ENCODE results near the gene PLGRKT. TPM values are rescaled to one million over a fixed set of nuclear protein-coding genes. Genes with fewer than 3 reads are reported as not detected.
"Not testable (repeated sequence)": the region's sequence is repeated elsewhere in the genome, so short reads cannot be mapped to it uniquely, and the experiment has no call there.

PLGRKT gene
- total RNA-seq, 2 experiments from 2014 or later = 48.9 to 51.4 TPM

- CTCF ChIA-PET = no interaction called here
- Mint-ChIP-seq H3K4me3 (no peak overlapping the region), H3K9me3 (no peaks in the 10 kb centered on the region), H3K27ac (no peak overlapping the region), H3K27me3 (ENCODE audit: low read depth) (no peaks in the 10 kb centered on the region), H3K36me3 (ENCODE audit: low read depth) (peaks cover 12% of the 10 kb centered on the region), H3K4me1 (ENCODE audit: low read depth) (peaks cover 31% of the 10 kb centered on the region)
- no peak for DNase-seq
- intact Hi-C loops (cut with micrococcal nuclease) = no loop called here
Measured at GRCh38 chr9:5355817-5356216, 81.9 kb downstream of the PLGRKT start.

- DNase-seq = no peak
- intact Hi-C loops (cut with micrococcal nuclease) = no loop called here
- peaks cover 11% of the 10 kb centered on the region for H3K36me3 Mint-ChIP-seq (ENCODE audit: low read depth)
- H3K27ac Mint-ChIP-seq = no peak overlapping the region
- H3K4me3 Mint-ChIP-seq = no peak overlapping the region
- no peaks in the 10 kb centered on the region for H3K9me3 Mint-ChIP-seq
- H3K4me1 Mint-ChIP-seq (ENCODE audit: low read depth) = peaks cover 30% of the 10 kb centered on the region
- CTCF ChIA-PET = no interaction called here
- no peaks in the 10 kb centered on the region for H3K27me3 Mint-ChIP-seq (ENCODE audit: low read depth)
Measured at GRCh38 chr9:5355226-5355625, 82.5 kb downstream of the PLGRKT start.

- peaks cover 5% of the 10 kb centered on the region for H3K9me3 Mint-ChIP-seq
- H3K27me3 Mint-ChIP-seq (ENCODE audit: low read depth) = no peaks in the 10 kb centered on the region
- H3K27ac Mint-ChIP-seq = peak overlapping the region; percentile 39
- peaks cover 14% of the 10 kb centered on the region for H3K36me3 Mint-ChIP-seq (ENCODE audit: low read depth)
- no peak for DNase-seq
- intact Hi-C loops (cut with micrococcal nuclease) = no loop called here
- CTCF ChIA-PET = no interaction called here
- H3K4me3 Mint-ChIP-seq = no peak overlapping the region
- peaks cover 30% of the 10 kb centered on the region for H3K4me1 Mint-ChIP-seq (ENCODE audit: low read depth)
Measured at GRCh38 chr9:5354184-5354583, 83.5 kb downstream of the PLGRKT start.

GRCh38 chr9:5352637-5353248, 85.0 kb downstream of the PLGRKT start:
- no peak for DNase-seq
- Mint-ChIP-seq H3K9me3 (peaks cover 6% of the 10 kb centered on the region), H3K4me1 (ENCODE audit: low read depth) (peaks cover 30% of the 10 kb centered on the region), H3K27me3 (ENCODE audit: low read depth) (no peaks in the 10 kb centered on the region), H3K36me3 (ENCODE audit: low read depth) (peaks cover 10% of the 10 kb centered on the region), H3K27ac (no peak overlapping the region), H3K4me3 (no peak overlapping the region)
- intact Hi-C loops (cut with micrococcal nuclease) = no loop called here
- CTCF ChIA-PET = interaction anchor here (0.6 to 1.0 kb wide), 2 partner anchors 132 to 237 kb away, joined by 3 to 4 read pairs; no protein-coding TSS in a partner anchor

- intact Hi-C loops (cut with micrococcal nuclease) = loop anchor here (5.0 kb wide), 1 partner anchor 37 kb away; the partner anchor contains the start of gene RLN2
- H3K27ac Mint-ChIP-seq = peak within 1 kb of the TSS; percentile 56
Measured at GRCh38 chr9:5338992-5339981, 98.4 kb downstream of the PLGRKT start, which contains the start of gene RLN1. Gene RLN1 (minus strand): TSS chr9:5339876. CDS start chr9:5339746, 130 bp downstream.

GRCh38 chr9:5336688-5337087, 101.0 kb downstream of the PLGRKT start:
- DNase-seq = peak; percentile 42
- peaks cover 39% of the 10 kb centered on the region for H3K4me1 Mint-ChIP-seq (ENCODE audit: low read depth)
- CTCF ChIA-PET = interaction anchor here (0.7 kb wide), 1 partner anchor 71 kb away, joined by 3 read pairs; no protein-coding TSS in a partner anchor
- intact Hi-C loops (cut with micrococcal nuclease) = loop anchor here (1.0 to 5.0 kb wide), 4 partner anchors 34 to 1076 kb away; partner anchors contain the start of genes PLGRKT, RLN2 and UHRF2
- peaks cover 2% of the 10 kb centered on the region for H3K36me3 Mint-ChIP-seq (ENCODE audit: low read depth)
- H3K27ac Mint-ChIP-seq = no peak overlapping the region
- H3K4me3 Mint-ChIP-seq = peak overlapping the region; percentile 57
- no peaks in the 10 kb centered on the region for H3K9me3 Mint-ChIP-seq
- no peaks in the 10 kb centered on the region for H3K27me3 Mint-ChIP-seq (ENCODE audit: low read depth)

More at GRCh38 chr9:5338992-5339981, 98.4 kb downstream of the PLGRKT start, which contains the start of gene RLN1:
- H3K36me3 Mint-ChIP-seq (ENCODE audit: low read depth); DNase-seq; H3K27me3 Mint-ChIP-seq (ENCODE audit: low read depth); CTCF ChIA-PET; H3K9me3 Mint-ChIP-seq: not testable (repeated sequence)
- H3K4me1 Mint-ChIP-seq (ENCODE audit: low read depth) = peaks cover 26% of the 10 kb centered on the region
- H3K4me3 Mint-ChIP-seq = peak within 1 kb of the TSS; percentile 76

- H3K36me3 Mint-ChIP-seq (ENCODE audit: low read depth) = peaks cover 24% of the 10 kb centered on the region
- H3K4me3 Mint-ChIP-seq; CTCF ChIA-PET; H3K27ac Mint-ChIP-seq; H3K9me3 Mint-ChIP-seq; H3K27me3 Mint-ChIP-seq (ENCODE audit: low read depth); DNase-seq; intact Hi-C loops (cut with micrococcal nuclease): not testable (repeated sequence)
- H3K4me1 Mint-ChIP-seq (ENCODE audit: low read depth) = peaks cover 39% of the 10 kb centered on the region
Measured at GRCh38 chr9:5331276-5331675, 106.4 kb downstream of the PLGRKT start.

GRCh38 chr9:5326893-5327548, 110.7 kb downstream of the PLGRKT start:
- CTCF ChIA-PET = interaction anchor here (0.6 to 0.7 kb wide), 2 partner anchors 61 to 157 kb away, joined by 3 to 4 read pairs; no protein-coding TSS in a partner anchor
- Mint-ChIP-seq H3K4me3 (no peak overlapping the region), H3K27me3 (ENCODE audit: low read depth) (no peaks in the 10 kb centered on the region), H3K27ac (no peak overlapping the region), H3K36me3 (ENCODE audit: low read depth) (peaks cover 23% of the 10 kb centered on the region), H3K9me3 (peaks cover 3% of the 10 kb centered on the region), H3K4me1 (ENCODE audit: low read depth) (peaks cover 19% of the 10 kb centered on the region)
- intact Hi-C loops (cut with micrococcal nuclease) = no loop called here
- peak; percentile 23 for DNase-seq

GRCh38 chr9:5326187-5326586, 111.5 kb downstream of the PLGRKT start:
- H3K9me3 Mint-ChIP-seq = peaks cover 3% of the 10 kb centered on the region
- no peak overlapping the region for H3K4me3 Mint-ChIP-seq
- no peak overlapping the region for H3K27ac Mint-ChIP-seq
- DNase-seq = no peak
- CTCF ChIA-PET = interaction anchor here (0.7 kb wide), 1 partner anchor 157 kb away, joined by 4 read pairs; no protein-coding TSS in a partner anchor
- peaks cover 23% of the 10 kb centered on the region for H3K4me1 Mint-ChIP-seq (ENCODE audit: low read depth)
- peaks cover 23% of the 10 kb centered on the region for H3K36me3 Mint-ChIP-seq (ENCODE audit: low read depth)
- intact Hi-C loops (cut with micrococcal nuclease) = no loop called here
- no peaks in the 10 kb centered on the region for H3K27me3 Mint-ChIP-seq (ENCODE audit: low read depth)

GRCh38 chr9:5321601-5322000, 116.1 kb downstream of the PLGRKT start:
- H3K9me3 Mint-ChIP-seq; H3K27ac Mint-ChIP-seq; H3K4me3 Mint-ChIP-seq; H3K27me3 Mint-ChIP-seq (ENCODE audit: low read depth); H3K36me3 Mint-ChIP-seq (ENCODE audit: low read depth); DNase-seq: not testable (repeated sequence)
- peaks cover 11% of the 10 kb centered on the region for H3K4me1 Mint-ChIP-seq (ENCODE audit: low read depth)
- intact Hi-C loops (cut with micrococcal nuclease) = loop anchor here (1.0 to 5.0 kb wide), 2 partner anchors 104 to 134 kb away; partner anchors contain the start of gene INSL6
- CTCF ChIA-PET = interaction anchor here (0.9 to 1.1 kb wide), 3 partner anchors 12 to 136 kb away, joined by 3 to 6 read pairs (median 4); partner anchors contain the start of gene INSL6

GRCh38 chr9:5321058-5321457, 116.7 kb downstream of the PLGRKT start:
- no peak overlapping the region for H3K27ac Mint-ChIP-seq
- H3K9me3 Mint-ChIP-seq = peaks cover 5% of the 10 kb centered on the region
- no peak for DNase-seq
- no peaks in the 10 kb centered on the region for H3K27me3 Mint-ChIP-seq (ENCODE audit: low read depth)
- H3K36me3 Mint-ChIP-seq (ENCODE audit: low read depth) = peaks cover 5% of the 10 kb centered on the region
- intact Hi-C loops (cut with micrococcal nuclease) = loop anchor here (1.0 to 5.0 kb wide), 2 partner anchors 104 to 134 kb away; partner anchors contain the start of gene INSL6
- CTCF ChIA-PET = interaction anchor here (0.9 to 1.0 kb wide), 2 partner anchors 12 to 104 kb away, joined by 3 to 4 read pairs; no protein-coding TSS in a partner anchor
- H3K4me1 Mint-ChIP-seq (ENCODE audit: low read depth) = peaks cover 7% of the 10 kb centered on the region
- H3K4me3 Mint-ChIP-seq = no peak overlapping the region

All from activated naive CD4-positive, alpha-beta T cell treated with anti-CD3 and anti-CD28 coated beads for 36 hours (primary cell).